ENCODE results near the gene COL27A1. TPM values are rescaled to one million over a fixed set of nuclear protein-coding genes. Genes with fewer than 3 reads are reported as not detected.

Gene COL27A1
- total RNA-seq, 1 experiment from 2014 or later, result 12.0 TPM

GRCh38 chr9:114227288-114228015 lies 72.1 kb downstream of the COL27A1 start:
- no peaks in the 10 kb centered on the region for H3K27me3 ChIP-seq (ENCODE audit: insufficient read depth, low read length)
- DNase-seq (ENCODE audit: low read depth, low spot score) (no peak), ATAC-seq (no peak)
- H3K9ac ChIP-seq (ENCODE audit: low read length), result no peak overlapping the region
- TF ChIP-seq POLR2A (IDR thresholded peaks at IDR 0.05; ENCODE audit: borderline replicate concordance, extremely low read depth, insufficient read depth, insufficient read length) (no peak), TCF7L2 (IDR thresholded peaks at IDR 0.05; ENCODE audit: borderline replicate concordance, extremely low read depth, insufficient read depth, insufficient read length) (no peak), ZBTB33 (IDR thresholded peaks at IDR 0.05; ENCODE audit: extremely low read depth, insufficient replicate concordance, low read length) (no peak), EGR1 (IDR thresholded peaks at IDR 0.05; ENCODE audit: low read depth) (no peak), SP1 (IDR thresholded peaks at IDR 0.05; ENCODE audit: low read depth) (no peak), MAX (IDR thresholded peaks at IDR 0.05) (no peak), ELF1 (IDR thresholded peaks at IDR 0.05; ENCODE audit: borderline replicate concordance, low read depth) (no peak), EZH2 (IDR thresholded peaks at IDR 0.05) (no peak), SRF (IDR thresholded peaks at IDR 0.05; ENCODE audit: low read depth) (no peak), CEBPB (IDR thresholded peaks at IDR 0.05; ENCODE audit: low read depth) (no peak), CTCF (IDR thresholded peaks at IDR 0.05 in 2 of 3, conservative IDR thresholded peaks at IDR 0.05 in 1 of 3; ENCODE audit: borderline replicate concordance in 1 of 3, insufficient read depth in 1 of 3, low read depth in 2 of 3, low read length in 2 of 3) (no peak), JUND (IDR thresholded peaks at IDR 0.05) (no peak), SIN3A (IDR thresholded peaks at IDR 0.05; ENCODE audit: low read depth) (no peak), FOSL1 (IDR thresholded peaks at IDR 0.05; ENCODE audit: low read depth) (no peak), POLR2AphosphoS5 (IDR thresholded peaks at IDR 0.05; ENCODE audit: low read depth, low read length) (no peak), ZNF274 (IDR thresholded peaks at IDR 0.05; ENCODE audit: low read depth, low read length) (no peak), EZH2phosphoT487 (IDR thresholded peaks at IDR 0.05; ENCODE audit: borderline replicate concordance) (no peak), REST (IDR thresholded peaks at IDR 0.05; ENCODE audit: low read depth) (no peak), YY1 (IDR thresholded peaks at IDR 0.05; ENCODE audit: extremely low read depth, insufficient replicate concordance, low read depth, low read length) (no peak)
- no peak overlapping the region for H3K27ac ChIP-seq (ENCODE audit: low read depth, low read length)
- H3K9me3 ChIP-seq (ENCODE audit: control insufficient read depth in 1 of 2, insufficient read depth in 1 of 2, low read depth in 1 of 2, low read length in 2 of 2), result no peaks in the 10 kb centered on the region
- no peak overlapping the region for H2AFZ ChIP-seq (ENCODE audit: low read depth, low read length, poor library complexity, severe bottlenecking)
- H4K20me1 ChIP-seq (ENCODE audit: insufficient read depth), result no peaks in the 10 kb centered on the region
- ChIA-PET CTCF (no interaction called here), POLR2A (no interaction called here), RAD21 (ENCODE audit: low non-redundant PET in 1 of 2, low total read pairs in 2 of 2, uncharacterized antibody in 2 of 2, unreplicated experiment in 2 of 2) (no interaction called here)
- no TSS peak for BruUV-seq (replicated peaks)
- H3K4me2 ChIP-seq (ENCODE audit: low read length), result no peak overlapping the region
- H3K36me3 ChIP-seq (ENCODE audit: control insufficient read depth in 1 of 2, insufficient read depth in 2 of 2, low read length in 2 of 2), result no peaks in the 10 kb centered on the region
- H3K4me3 ChIP-seq (replicated peaks in 1 of 2; ENCODE audit: low read depth in 1 of 2, low read length in 2 of 2), result no peak overlapping the region
- intact Hi-C loops (cut with micrococcal nuclease), result no loop called here
- H3K4me1 ChIP-seq (ENCODE audit: control insufficient read depth in 1 of 2, insufficient read depth in 2 of 2, low read length in 2 of 2), result peaks cover 6 to 33% of the 10 kb centered on the region in 2 experiments
- H3K79me2 ChIP-seq (ENCODE audit: insufficient read depth, low read length), result no peaks in the 10 kb centered on the region
- no peaks in the 10 kb centered on the region for H3K9me2 ChIP-seq (ENCODE audit: insufficient read depth)

Data from HCT116 (cell line).